TTC549 (cell line): Measurements from ENCODE around the gene SPATA17.

ENCODE experiments used
- FAIRE-seq: peaks from 2 replicates; lab custom pipeline; 2012; peaks lifted over from hg19 to GRCh38; lab: Jason Lieb, UNC

SPATA17 gene

GRCh38 chr1:217856342-217857034, 225.3 kb downstream of the SPATA17 start:
- FAIRE-seq, result no peak

GRCh38 chr1:217857061-217857460, 225.9 kb downstream of the SPATA17 start:
- FAIRE-seq, result no peak

- no peak for FAIRE-seq
Measured at GRCh38 chr1:217861658-217862057, 230.5 kb downstream of the SPATA17 start.

- no peak for FAIRE-seq
Measured at GRCh38 chr1:217867446-217867995, 236.4 kb downstream of the SPATA17 start.

- no peak for FAIRE-seq
Measured at GRCh38 chr1:217871955-217872354, 240.8 kb downstream of the SPATA17 start.

GRCh38 chr1:217875229-217875628, 244.1 kb downstream of the SPATA17 start:
- FAIRE-seq, result no peak

- FAIRE-seq, result no peak
Measured at GRCh38 chr1:217876401-217876800, 245.3 kb downstream of the SPATA17 start.

- no peak for FAIRE-seq
Measured at GRCh38 chr1:217876896-217877295, 245.8 kb downstream of the SPATA17 start.

GRCh38 chr1:217881131-217881543, 250.0 kb downstream of the SPATA17 start:
- FAIRE-seq, result no peak

- FAIRE-seq, result no peak
Measured at GRCh38 chr1:217881607-217882332, 250.6 kb downstream of the SPATA17 start.

GRCh38 chr1:217885181-217885580, 254.0 kb downstream of the SPATA17 start:
- FAIRE-seq, result no peak

GRCh38 chr1:217888328-217888727, 257.2 kb downstream of the SPATA17 start:
- no peak for FAIRE-seq

- no peak for FAIRE-seq
Measured at GRCh38 chr1:217889401-217889800, 258.3 kb downstream of the SPATA17 start.

GRCh38 chr1:217891966-217892365, 260.8 kb downstream of the SPATA17 start:
- no peak for FAIRE-seq

- no peak for FAIRE-seq
Measured at GRCh38 chr1:217892750-217893149, 261.6 kb downstream of the SPATA17 start.

GRCh38 chr1:217895841-217896240, 264.7 kb downstream of the SPATA17 start:
- FAIRE-seq, result no peak

GRCh38 chr1:217896490-217896889, 265.3 kb downstream of the SPATA17 start:
- FAIRE-seq, result no peak

GRCh38 chr1:217897100-217897499, 266.0 kb downstream of the SPATA17 start:
- FAIRE-seq, result no peak

GRCh38 chr1:217899614-217900013, 268.5 kb downstream of the SPATA17 start:
- no peak for FAIRE-seq

GRCh38 chr1:217907504-217907903, 276.4 kb downstream of the SPATA17 start:
- no peak for FAIRE-seq

GRCh38 chr1:217910203-217910602, 279.1 kb downstream of the SPATA17 start:
- no peak for FAIRE-seq

- FAIRE-seq, result no peak
Measured at GRCh38 chr1:217910791-217911320, 279.7 kb downstream of the SPATA17 start.

- FAIRE-seq, result no peak
Measured at GRCh38 chr1:217911908-217912307, 280.8 kb downstream of the SPATA17 start.
